SJCRH30 (cell line): ENCODE results near the gene ZNF619. TPM values are rescaled to one million over a fixed set of nuclear protein-coding genes. Genes with fewer than 3 reads are reported as not detected.

ENCODE experiments used
- DNase-seq, 2 experiments: peaks; one replicate each; pipeline ENCODE4 v3.0.0-alpha.2; 2015 to 2020
- H3K27ac ChIP-seq: fragments of 250-450 bp; sonication (Bioruptor Pico); 2 replicates; pipeline ENCODE4 v1.5.1; 2020; ENCODE audit warnings: mild to moderate bottlenecking, moderate library complexity
- H3K27me3 ChIP-seq: fragments of 250-450 bp; sonication (Bioruptor Pico); 2 replicates; pipeline ENCODE4 v1.5.1; 2020; ENCODE audit warnings: mild to moderate bottlenecking, moderate library complexity
- H3K36me3 ChIP-seq: fragments of 250-450 bp; sonication (Bioruptor Pico); 2 replicates; pipeline ENCODE4 v1.5.1; 2020; ENCODE audit warnings: mild to moderate bottlenecking, moderate library complexity
- H3K4me1 ChIP-seq: fragments of 250-450 bp; sonication (Bioruptor Pico); 2 replicates; pipeline ENCODE4 v1.5.1; 2020; ENCODE audit warnings: mild to moderate bottlenecking, moderate library complexity
- H3K4me3 ChIP-seq: fragments of 250-450 bp; sonication (Bioruptor Pico); 2 replicates; pipeline ENCODE4 v1.5.1; 2020; ENCODE audit warnings: mild to moderate bottlenecking, moderate library complexity
- H3K9me3 ChIP-seq: fragments of 250-450 bp; sonication (Bioruptor Pico); replicated peaks from 2 replicates; pipeline ENCODE4 v1.5.1; 2020; ENCODE audit warnings: mild to moderate bottlenecking, moderate library complexity
- total RNA-seq: library from RNA; depleted of rRNA; stranded (reverse); fragments of >200 nt; shearing (Covaris generic); gene quantifications from 2 replicates; pipeline ENCODE4 v1.2.3, GENCODE V29; 2014; rRNA removed

Gene ZNF619
- total RNA-seq, result 2.1 and 3.4 TPM in 2 replicates

DNA sequence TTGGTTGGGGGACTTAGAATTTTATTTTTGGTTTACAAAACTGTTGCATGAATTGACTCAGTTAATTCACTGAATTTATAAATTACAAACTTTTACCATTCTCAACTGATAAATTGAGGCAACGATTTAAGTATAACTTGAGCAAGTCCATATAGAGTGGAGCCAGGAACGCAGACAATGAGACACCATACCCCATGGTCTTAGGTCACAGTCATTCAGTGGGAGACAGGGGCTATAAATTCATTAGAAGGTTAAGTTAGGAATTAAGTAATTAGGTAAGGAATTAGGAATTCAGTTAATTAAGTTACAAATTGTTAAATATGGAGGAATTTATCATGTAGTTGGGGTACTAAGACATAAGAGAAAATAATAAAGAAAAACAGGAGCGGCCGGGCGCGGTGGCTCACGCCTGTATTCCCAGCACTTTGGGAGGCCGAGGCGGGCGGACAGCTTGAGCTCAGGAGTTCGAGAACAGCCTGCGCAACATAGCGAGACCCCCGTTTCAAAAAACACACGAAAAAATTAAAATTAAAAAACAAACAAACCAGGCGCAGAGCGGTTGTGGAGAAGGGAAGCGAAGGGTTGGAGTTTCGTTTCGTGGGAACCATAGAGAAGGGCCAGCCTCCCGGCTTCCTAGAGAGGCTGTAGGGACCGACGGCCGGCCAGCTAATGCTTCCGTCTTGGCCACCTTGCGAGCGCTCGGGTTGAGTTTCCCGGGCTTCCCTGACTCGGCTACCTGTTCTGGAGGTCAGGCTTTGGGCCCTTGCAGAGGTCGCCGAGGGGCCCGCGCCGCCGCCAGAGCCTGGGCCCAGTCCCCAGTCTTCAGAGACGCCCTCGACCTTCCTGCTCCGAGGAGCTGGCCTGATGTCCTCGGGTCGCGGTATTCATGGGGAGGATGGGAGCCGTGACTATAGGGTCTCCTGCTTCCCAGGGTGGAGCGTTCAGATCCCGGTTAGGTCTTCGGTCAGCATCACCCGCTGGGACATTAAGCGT, at the start of gene ZNF619:
ZNF619 (plus strand) TSS at position 645 of the 993 bp plus-strand sequence. CDS start 858 bp downstream, outside the sequence.
- no peaks in the 10 kb centered on the region for H3K27me3 ChIP-seq
- peak within 1 kb of the TSS; percentile 31; the same call in 1 of the 2 replicates for H3K27ac ChIP-seq
- no peaks in the 10 kb centered on the region for H3K4me1 ChIP-seq
- H3K4me3 ChIP-seq, result peak within 1 kb of the TSS; percentile 80
- DNase-seq, result peak; percentile 52 to 72
- no peaks in the 10 kb centered on the region for H3K9me3 ChIP-seq
- no peaks in the 10 kb centered on the region for H3K36me3 ChIP-seq

DNA sequence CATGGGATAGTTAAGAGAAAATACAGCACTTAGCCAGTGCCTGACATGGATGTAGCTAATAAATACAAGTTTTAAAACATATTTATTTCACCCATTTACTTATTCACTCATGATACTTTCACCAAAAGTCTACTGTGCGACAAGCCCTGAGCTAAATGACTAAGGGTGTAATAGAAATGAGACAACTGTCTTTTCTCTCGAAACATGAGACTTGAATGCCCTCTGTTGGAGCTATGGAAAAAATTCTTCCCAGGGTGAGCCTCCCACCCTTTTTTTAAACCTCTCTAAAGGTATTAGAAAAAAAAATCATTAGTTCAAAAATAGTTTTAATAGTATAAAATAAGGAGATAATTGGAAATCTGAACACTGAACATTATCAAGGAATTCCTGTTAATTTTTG, 44.1 kb upstream of the ZNF619 start:
- H3K4me3 ChIP-seq, result no peak overlapping the region
- H3K9me3 ChIP-seq, result no peaks in the 10 kb centered on the region
- no peak overlapping the region for H3K27ac ChIP-seq
- DNase-seq, result peak in 1 of 2 experiments; percentile 7
- H3K4me1 ChIP-seq, result no peaks in the 10 kb centered on the region
- H3K27me3 ChIP-seq, result no peaks in the 10 kb centered on the region
- H3K36me3 ChIP-seq, result no peaks in the 10 kb centered on the region

DNA sequence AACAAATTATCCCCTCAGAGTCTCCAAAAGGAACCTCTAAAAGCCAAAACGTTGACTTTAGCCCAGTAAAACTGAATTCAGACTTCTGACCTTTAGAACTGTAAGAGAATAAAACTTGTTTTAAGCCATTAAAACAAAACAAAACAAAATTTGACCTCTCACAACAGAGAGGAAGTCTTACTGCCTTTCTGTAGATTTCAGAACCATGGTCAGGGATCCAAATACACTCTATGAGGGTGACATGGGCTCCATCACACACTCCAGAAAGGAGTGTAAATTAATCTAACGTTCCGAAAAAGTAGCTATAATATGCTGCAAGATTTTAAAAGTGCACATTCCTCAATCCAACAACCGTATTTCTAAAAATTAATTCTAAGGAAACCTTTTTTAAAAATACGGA, 39.0 kb upstream of the ZNF619 start:
- Histone ChIP-seq H3K27me3 (no peaks in the 10 kb centered on the region), H3K4me3 (no peak overlapping the region), H3K9me3 (no peaks in the 10 kb centered on the region), H3K27ac (no peak overlapping the region), H3K36me3 (no peaks in the 10 kb centered on the region), H3K4me1 (no peaks in the 10 kb centered on the region)
- DNase-seq, result no peak

DNA sequence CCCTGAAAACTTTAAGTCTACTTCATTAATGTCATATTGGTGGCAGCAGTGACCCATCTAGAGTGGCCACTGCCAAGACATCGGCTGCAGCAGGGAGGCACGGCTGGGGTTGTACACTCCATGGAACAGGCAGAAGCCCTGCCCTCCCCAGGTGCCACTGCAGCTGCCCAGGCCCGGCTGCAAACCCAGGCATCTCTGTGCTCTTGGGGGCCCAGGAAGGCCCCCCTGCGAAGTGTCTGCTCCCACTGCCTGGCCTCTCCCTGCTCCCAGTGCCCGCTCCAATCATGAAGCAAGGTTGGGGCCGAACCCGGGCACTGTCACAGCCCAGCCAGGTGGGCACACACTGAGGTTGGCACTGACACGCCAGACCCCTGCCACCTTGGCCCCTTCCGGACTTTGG, 31.9 kb upstream of the ZNF619 start:
- DNase-seq, result no peak

DNA sequence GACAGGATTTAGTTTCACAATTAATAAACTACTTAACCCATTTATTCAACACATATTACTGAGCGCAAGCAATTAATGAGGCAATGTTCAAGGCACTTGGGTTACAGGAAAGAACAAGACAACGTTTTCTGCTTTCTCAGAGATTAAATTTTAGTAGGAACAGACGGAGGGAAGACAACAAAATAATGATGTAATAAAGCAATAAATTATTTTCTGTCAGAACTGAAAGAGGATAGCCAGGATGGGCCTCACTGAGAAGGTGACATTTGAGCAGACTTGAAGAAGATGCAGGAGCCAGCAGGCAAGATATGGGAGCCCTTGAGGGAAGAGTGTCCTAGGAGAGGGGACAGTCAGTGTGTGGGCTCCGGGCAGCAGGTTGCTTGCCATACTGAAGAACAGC, 31.0 kb upstream of the ZNF619 start:
- Histone ChIP-seq H3K27me3 (no peaks in the 10 kb centered on the region), H3K36me3 (no peaks in the 10 kb centered on the region), H3K9me3 (no peaks in the 10 kb centered on the region), H3K27ac (no peak overlapping the region), H3K4me3 (no peak overlapping the region), H3K4me1 (no peaks in the 10 kb centered on the region)
- DNase-seq, result no peak

More for the DNA sequence above, 31.9 kb upstream of the ZNF619 start:
- Histone ChIP-seq H3K36me3 (no peaks in the 10 kb centered on the region), H3K9me3 (no peaks in the 10 kb centered on the region), H3K27me3 (no peaks in the 10 kb centered on the region), H3K4me3 (no peak overlapping the region), H3K4me1 (no peaks in the 10 kb centered on the region), H3K27ac (no peak overlapping the region)

DNA sequence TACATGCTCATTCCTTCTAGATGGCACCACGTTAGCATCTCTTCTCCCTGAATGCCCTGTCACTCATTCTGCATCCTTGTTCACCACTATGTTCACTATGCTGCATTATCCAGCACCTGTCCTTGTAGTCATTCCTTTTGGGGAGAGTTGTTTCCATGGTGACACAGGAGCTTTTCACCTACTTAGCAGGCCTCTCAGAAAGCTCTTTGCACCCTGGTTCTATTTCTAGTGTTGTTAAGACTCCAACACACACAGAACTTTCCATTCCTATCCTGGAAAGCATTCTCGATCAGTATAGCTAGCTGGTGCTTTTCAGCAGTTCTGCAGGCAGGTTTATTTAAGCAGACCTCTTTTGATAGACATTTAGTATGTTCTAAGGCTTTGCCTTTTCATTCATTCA, 26.5 kb upstream of the ZNF619 start:
- Histone ChIP-seq H3K9me3 (no peaks in the 10 kb centered on the region), H3K36me3 (no peaks in the 10 kb centered on the region), H3K4me1 (peaks cover 5% of the 10 kb centered on the region; the same call in 1 of the 2 replicates), H3K27ac (no peak overlapping the region), H3K4me3 (no peak overlapping the region), H3K27me3 (no peaks in the 10 kb centered on the region)
- no peak for DNase-seq

DNA sequence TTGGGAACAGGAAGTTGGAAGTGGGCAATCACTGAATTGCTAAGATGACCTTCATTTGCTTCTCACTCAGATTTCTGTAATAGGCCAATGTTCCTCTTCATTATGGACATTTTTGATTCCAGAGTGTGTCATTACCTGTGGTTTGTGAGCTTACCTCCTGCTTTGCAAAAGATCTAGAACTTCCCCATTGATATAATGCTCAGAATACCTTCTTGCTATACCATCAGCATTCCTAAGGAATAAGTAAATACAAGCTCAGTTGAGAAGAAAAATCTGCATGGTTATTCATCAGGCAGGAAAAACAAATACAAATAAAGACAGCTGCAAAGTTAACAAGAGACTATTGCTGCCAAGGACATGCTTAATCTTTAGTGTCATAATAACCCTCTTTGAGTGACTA, 25.4 kb upstream of the ZNF619 start:
- Histone ChIP-seq H3K27ac (no peak overlapping the region), H3K36me3 (no peaks in the 10 kb centered on the region), H3K4me3 (no peak overlapping the region), H3K4me1 (peaks cover 5% of the 10 kb centered on the region; the same call in 1 of the 2 replicates), H3K27me3 (no peaks in the 10 kb centered on the region), H3K9me3 (no peaks in the 10 kb centered on the region)
- DNase-seq, result no peak

DNA sequence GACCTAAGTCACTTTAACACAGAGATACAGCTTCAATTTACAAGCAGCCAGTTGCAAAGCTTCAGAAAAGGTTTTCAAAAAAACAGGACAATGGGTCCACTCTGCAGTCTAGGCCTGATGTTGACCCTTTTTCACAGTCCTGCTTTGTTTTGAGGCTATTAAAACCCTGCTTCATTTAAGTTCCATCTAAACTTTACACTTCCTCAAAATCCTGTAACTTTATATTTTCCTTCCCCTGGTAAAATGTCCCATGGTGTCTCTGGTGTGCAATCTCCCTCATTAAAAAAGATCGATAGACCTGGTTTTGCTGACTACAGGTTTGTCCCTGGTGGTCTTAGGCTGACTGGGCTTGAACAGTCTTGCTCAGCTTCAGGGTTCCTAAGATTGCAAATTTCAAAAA, 24.9 kb upstream of the ZNF619 start:
- DNase-seq, result no peak
- Histone ChIP-seq H3K27ac (no peak overlapping the region), H3K4me3 (peak overlapping the region; percentile 72), H3K36me3 (no peaks in the 10 kb centered on the region), H3K27me3 (no peaks in the 10 kb centered on the region), H3K9me3 (no peaks in the 10 kb centered on the region), H3K4me1 (peaks cover 5% of the 10 kb centered on the region; the same call in 1 of the 2 replicates)

DNA sequence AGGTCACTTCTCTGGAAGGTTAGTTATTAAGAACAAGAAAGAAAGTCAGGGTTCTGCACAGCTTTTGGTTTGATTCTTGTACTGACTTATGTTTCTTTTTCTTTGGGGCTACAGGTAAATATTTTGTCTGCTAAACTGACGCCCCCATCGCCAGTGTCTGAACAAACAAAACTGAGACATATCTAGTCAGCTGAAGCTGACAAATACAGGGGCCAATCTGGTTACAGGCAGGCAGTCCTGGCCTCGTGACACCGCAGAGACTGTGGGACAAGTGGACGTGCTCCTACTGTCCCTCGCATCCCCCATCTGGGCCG, 24.4 kb upstream of the ZNF619 start:
- Histone ChIP-seq H3K27me3 (no peaks in the 10 kb centered on the region), H3K4me3 (peak overlapping the region; percentile 72), H3K27ac (peak overlapping the region; percentile 68), H3K4me1 (peaks cover 5% of the 10 kb centered on the region; the same call in 1 of the 2 replicates), H3K36me3 (no peaks in the 10 kb centered on the region), H3K9me3 (no peaks in the 10 kb centered on the region)
- no peak for DNase-seq

DNA sequence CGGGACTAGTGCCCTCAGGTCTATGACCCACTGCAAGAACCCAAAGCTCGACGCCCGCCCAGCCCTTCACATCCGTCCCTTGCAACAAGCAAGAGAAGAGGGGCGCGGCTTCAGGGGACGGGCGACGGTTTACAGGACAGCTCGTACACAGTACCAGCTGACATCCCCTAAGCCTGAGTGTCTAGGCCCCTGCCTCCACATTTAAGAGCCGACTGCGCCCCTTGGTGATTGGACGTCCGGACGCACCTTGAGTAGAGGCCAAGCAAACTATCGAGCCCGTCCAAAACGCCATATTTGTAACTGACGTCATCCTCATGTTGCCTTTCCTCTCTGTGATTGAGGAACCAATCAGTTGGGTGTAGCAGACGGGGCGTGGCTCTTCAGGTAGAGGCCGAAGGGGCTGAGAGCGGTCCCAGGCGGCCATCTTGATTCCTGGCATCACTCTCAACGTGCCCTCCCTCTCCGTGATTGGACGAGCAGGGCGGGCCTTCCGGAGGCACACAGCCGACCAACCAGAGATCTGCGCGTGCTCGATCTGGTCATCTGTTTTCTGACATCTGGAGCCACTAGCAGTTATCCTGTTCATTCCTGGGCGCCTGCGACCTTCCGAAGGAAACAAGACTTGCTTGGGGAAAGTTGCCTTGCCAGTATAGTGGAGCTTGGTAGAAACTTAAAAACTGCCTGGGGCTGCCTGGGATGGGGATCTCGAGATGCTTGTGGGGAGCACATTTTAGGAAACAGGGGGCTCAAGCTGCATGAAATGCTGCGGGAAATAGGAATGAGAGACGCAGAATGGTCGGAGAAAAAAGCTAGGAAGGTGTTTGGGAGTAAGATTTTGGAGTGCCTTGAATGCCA, 23.8 kb upstream of the ZNF619 start:
- Histone ChIP-seq H3K27me3 (no peaks in the 10 kb centered on the region), H3K4me1 (peaks cover 5% of the 10 kb centered on the region; the same call in 1 of the 2 replicates), H3K27ac (peak overlapping the region; percentile 68), H3K4me3 (peak overlapping the region; percentile 72), H3K36me3 (peaks cover 4% of the 10 kb centered on the region), H3K9me3 (no peaks in the 10 kb centered on the region)
- peak; percentile 95 to 96 for DNase-seq

DNA sequence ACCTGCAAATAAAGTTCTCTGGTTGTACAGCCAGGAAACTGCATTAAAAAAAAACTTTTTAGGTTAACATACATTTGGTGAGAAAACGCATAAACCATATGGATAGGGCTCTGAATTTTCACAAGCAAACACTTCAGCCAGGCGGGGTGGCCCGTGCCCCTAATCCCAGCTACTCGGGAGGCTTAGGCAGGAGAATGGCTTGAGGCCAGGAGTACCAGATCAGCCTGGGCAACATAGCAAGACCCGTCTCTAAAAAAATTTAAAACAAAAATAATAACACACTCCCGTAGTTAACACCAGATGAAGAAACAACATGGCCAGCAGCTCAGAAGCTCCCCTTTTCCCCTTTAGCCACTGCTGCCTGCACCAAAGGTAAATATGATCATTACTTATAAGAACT, 23.0 kb upstream of the ZNF619 start:
- Histone ChIP-seq H3K4me1 (peaks cover 5% of the 10 kb centered on the region; the same call in 1 of the 2 replicates), H3K27ac (no peak overlapping the region), H3K36me3 (peaks cover 13% of the 10 kb centered on the region), H3K27me3 (no peaks in the 10 kb centered on the region), H3K4me3 (peak overlapping the region; percentile 72; the same call in 1 of the 2 replicates), H3K9me3 (no peaks in the 10 kb centered on the region)
- DNase-seq, result no peak

DNA sequence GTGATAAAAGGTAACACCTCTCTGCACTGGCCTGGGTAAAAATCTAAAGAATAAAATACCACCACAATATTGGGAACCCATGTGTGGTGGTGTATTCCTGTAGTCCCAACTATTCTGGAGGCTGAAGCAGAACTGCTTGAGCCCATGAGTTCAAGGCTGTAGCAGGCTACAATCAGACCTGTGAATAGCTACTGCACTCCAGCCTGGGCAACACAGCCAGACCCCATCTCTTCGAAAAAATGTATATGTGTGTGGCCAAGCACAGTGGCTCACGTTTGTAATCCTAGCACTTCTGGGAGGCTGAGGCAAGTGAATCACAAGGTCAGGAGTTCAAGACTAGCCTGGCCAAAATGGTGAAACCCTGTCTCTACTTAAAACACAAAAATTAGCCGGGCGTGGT, 21.6 kb upstream of the ZNF619 start:
- Histone ChIP-seq H3K4me1 (peaks cover 5% of the 10 kb centered on the region; the same call in 1 of the 2 replicates), H3K36me3 (peaks cover 24% of the 10 kb centered on the region), H3K9me3 (no peaks in the 10 kb centered on the region), H3K27ac (no peak overlapping the region), H3K4me3 (no peak overlapping the region), H3K27me3 (no peaks in the 10 kb centered on the region)
- no peak for DNase-seq

DNA sequence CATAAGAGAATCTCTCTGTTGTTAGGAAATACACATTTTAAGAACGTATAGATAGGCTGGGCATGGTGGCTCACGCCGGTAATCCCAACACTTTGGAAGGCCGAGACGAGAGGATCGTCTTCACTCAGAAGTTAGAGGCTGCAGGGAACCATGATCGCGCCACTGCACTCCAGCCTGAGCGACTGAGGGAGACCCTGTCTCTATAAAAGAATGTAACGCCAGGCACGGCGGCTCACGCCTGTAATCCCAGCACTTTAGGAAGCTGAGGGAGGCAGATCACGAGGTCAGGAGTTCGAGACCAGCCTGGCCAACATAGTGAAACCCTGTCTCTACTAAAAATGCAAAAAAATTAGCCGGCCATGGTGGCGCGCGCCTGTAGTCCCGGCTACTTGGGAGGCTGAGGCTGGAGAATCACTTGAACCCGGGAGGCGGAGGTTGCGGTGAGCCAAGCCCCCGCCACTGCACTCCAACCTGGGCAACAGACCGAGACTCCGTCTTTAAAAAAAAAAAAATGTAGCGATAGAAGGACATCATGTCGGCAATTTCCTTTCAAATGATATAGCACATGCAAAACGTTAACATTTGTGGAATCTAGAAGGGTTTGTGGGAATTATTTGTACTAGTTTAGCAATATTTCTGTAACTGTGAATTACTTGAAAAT, 20.5 kb upstream of the ZNF619 start:
- Histone ChIP-seq H3K27me3 (no peaks in the 10 kb centered on the region), H3K4me1 (peaks cover 5% of the 10 kb centered on the region; the same call in 1 of the 2 replicates), H3K27ac (peak overlapping the region; percentile 80), H3K9me3 (no peaks in the 10 kb centered on the region), H3K4me3 (peak overlapping the region; percentile 84), H3K36me3 (peaks cover 33% of the 10 kb centered on the region)
- DNase-seq, result no peak
